DOHH2 (cell line): ENCODE results near the gene IRF1.

ENCODE experiments used
- H3F3A ChIP-seq: fragments of 200-600 bp; sonication (generic), shearing (Covaris generic); 2 replicates; pipeline ENCODE4 v1.6.0; 2016; ENCODE audit warnings: antibody characterized with exemption, mild to moderate bottlenecking; ENCODE audit not compliant: control insufficient read depth, insufficient read depth
- H3K27ac ChIP-seq: fragments of 200-600 bp; sonication (generic); 2 replicates; pipeline ENCODE4 v1.5.1; 2014; ENCODE audit warnings: low read depth, mild to moderate bottlenecking, low read length, moderate library complexity
- H3K27me3 ChIP-seq: fragments of 200-600 bp; sonication (generic); 2 replicates; pipeline ENCODE4 v1.6.1; 2014; ENCODE audit warnings: mild to moderate bottlenecking, low read length, mixed read lengths; ENCODE audit not compliant: control insufficient read depth
- H3K36me3 ChIP-seq: fragments of 200-600 bp; sonication (generic); 2 replicates; pipeline ENCODE4 v1.6.1; 2014; ENCODE audit warnings: mild to moderate bottlenecking, low read length, moderate library complexity, mixed read lengths; ENCODE audit not compliant: control insufficient read depth
- H3K4me1 ChIP-seq: fragments of 200-600 bp; sonication (generic); 2 replicates; pipeline ENCODE4 v1.6.1; 2014; ENCODE audit warnings: mild to moderate bottlenecking, low read length, mixed read lengths; ENCODE audit not compliant: control insufficient read depth
- H3K4me2 ChIP-seq: fragments of 200-600 bp; sonication (generic); 2 replicates; pipeline ENCODE4 v1.6.0; 2014; ENCODE audit warnings: mild to moderate bottlenecking, low read length, moderate library complexity
- H3K4me3 ChIP-seq: fragments of 200-600 bp; sonication (generic); 2 replicates; pipeline ENCODE4 v1.5.1; 2014; ENCODE audit warnings: mild to moderate bottlenecking, low read length, mixed read lengths
- H3K79me2 ChIP-seq: fragments of 200-600 bp; sonication (generic); 2 replicates; pipeline ENCODE4 v1.6.1; 2014; ENCODE audit warnings: mild to moderate bottlenecking, low read length, mixed read lengths; ENCODE audit not compliant: control insufficient read depth
- H3K9me2 ChIP-seq: fragments of 200-600 bp; sonication (generic); replicated peaks from 2 replicates; pipeline ENCODE4 v1.6.1; 2014; ENCODE audit warnings: mild to moderate bottlenecking, low read length, mixed read lengths; ENCODE audit not compliant: control insufficient read depth
- H3K9me3 ChIP-seq: fragments of 200-600 bp; sonication (generic); 2 replicates; pipeline ENCODE4 v1.6.1; 2014; ENCODE audit warnings: antibody characterized with exemption, low read length, mixed read lengths; ENCODE audit not compliant: control insufficient read depth, insufficient read depth
- H4K20me1 ChIP-seq: fragments of 200-600 bp; sonication (generic); 2 replicates; pipeline ENCODE4 v1.6.0; 2014; ENCODE audit warnings: low read depth, mild to moderate bottlenecking, antibody characterized with exemption, low read length, moderate library complexity; ENCODE audit not compliant: control insufficient read depth, insufficient read depth
- CTCF ChIP-seq: fragments of 200-600 bp; sonication (generic); IDR thresholded peaks from one replicate; pipeline ENCODE4 v1.5.1; 2014; ENCODE audit warnings: antibody characterized with exemption, mild to moderate bottlenecking, low read depth, low read length; ENCODE audit not compliant: poor library complexity, severe bottlenecking
- EZH2phosphoT487 ChIP-seq: fragments of 200-600 bp; sonication (generic); IDR thresholded peaks from 2 replicates; pipeline ENCODE4 v1.6.1; 2017; ENCODE audit warnings: borderline replicate concordance, mild to moderate bottlenecking, antibody characterized with exemption, low read length, moderate library complexity, mixed read lengths

The IRF1 gene

GRCh38 chr5:132484391-132484725 lies 6.2 kb downstream of the IRF1 start:
- Histone ChIP-seq H4K20me1 (peaks cover 13% of the 10 kb centered on the region), H3K9me2 (no peaks in the 10 kb centered on the region), H3K4me3 (no peak overlapping the region), H3K79me2 (peaks cover 9% of the 10 kb centered on the region), H3K27ac (no peak overlapping the region), H3F3A (peaks cover 10% of the 10 kb centered on the region), H3K4me2 (no peak overlapping the region), H3K36me3 (peaks cover 41% of the 10 kb centered on the region), H3K27me3 (no peaks in the 10 kb centered on the region), H3K4me1 (peaks cover 21% of the 10 kb centered on the region), H3K9me3 (no peaks in the 10 kb centered on the region)
- no peak for TF ChIP-seq CTCF
- no peak for TF ChIP-seq EZH2phosphoT487

GRCh38 chr5:132483661-132484390 lies 6.7 kb downstream of the IRF1 start:
- no peak overlapping the region for H3K4me3 ChIP-seq
- TF ChIP-seq CTCF (no peak), EZH2phosphoT487 (no peak)
- peaks cover 8% of the 10 kb centered on the region; the same call in 1 of the 2 replicates for H3K79me2 ChIP-seq
- H3K4me1 ChIP-seq, result peaks cover 16% of the 10 kb centered on the region
- no peaks in the 10 kb centered on the region for H3K27me3 ChIP-seq
- no peak overlapping the region for H3K4me2 ChIP-seq
- peaks cover 5% of the 10 kb centered on the region for H3F3A ChIP-seq
- no peak overlapping the region for H3K27ac ChIP-seq
- no peaks in the 10 kb centered on the region for H3K9me3 ChIP-seq
- no peaks in the 10 kb centered on the region for H3K9me2 ChIP-seq
- H4K20me1 ChIP-seq, result peaks cover 11% of the 10 kb centered on the region
- H3K36me3 ChIP-seq, result peaks cover 40% of the 10 kb centered on the region

DNA sequence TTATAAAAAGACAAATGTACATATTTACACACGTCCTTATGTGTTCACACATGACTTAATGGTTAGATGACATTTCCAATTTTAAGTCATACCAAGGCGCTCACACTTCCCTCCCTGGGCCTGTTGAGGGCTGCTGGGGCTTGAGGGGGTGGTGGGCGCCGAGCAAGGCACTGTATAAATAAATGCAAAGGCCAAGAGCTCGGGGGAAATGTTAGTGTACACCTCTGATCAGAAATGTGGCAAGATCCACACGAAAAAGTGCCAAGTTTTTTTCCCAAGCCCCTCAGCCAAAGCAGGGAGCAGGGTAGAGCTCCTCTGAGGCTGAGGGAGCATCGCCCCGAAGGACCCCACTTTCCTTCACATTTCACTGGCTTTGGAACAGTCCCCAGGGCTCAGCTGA lies 7.5 kb downstream of the IRF1 start:
- peaks cover 4% of the 10 kb centered on the region; the same call in 1 of the 2 replicates for H3K79me2 ChIP-seq
- H3F3A ChIP-seq, result no peaks in the 10 kb centered on the region
- peaks cover 8% of the 10 kb centered on the region for H3K4me1 ChIP-seq
- no peak overlapping the region for H3K27ac ChIP-seq
- H3K9me3 ChIP-seq, result no peaks in the 10 kb centered on the region
- no peaks in the 10 kb centered on the region for H3K27me3 ChIP-seq
- no peak overlapping the region for H3K4me3 ChIP-seq
- H3K9me2 ChIP-seq, result no peaks in the 10 kb centered on the region
- peaks cover 6% of the 10 kb centered on the region for H4K20me1 ChIP-seq
- H3K4me2 ChIP-seq, result no peak overlapping the region
- H3K36me3 ChIP-seq, result peaks cover 34% of the 10 kb centered on the region
- TF ChIP-seq CTCF (no peak), EZH2phosphoT487 (no peak)
